HG03439 (cell line): ENCODE results near the gene FAM185A.
"Not testable (repeated sequence)": the region's sequence is repeated elsewhere in the genome, so short reads cannot be mapped to it uniquely, and the experiment has no call there.

Experiments used
- ATAC-seq: cut with Tn5 transposase; IDR thresholded peaks from one replicate; pipeline ENCODE4 v1.9.1; 2021; ENCODE audit warnings: mild to moderate bottlenecking, moderate library complexity; ENCODE audit not compliant: unreplicated experiment

Gene FAM185A

GRCh38 chr7:102776217-102776616 is 27.4 kb downstream of the FAM185A start:
- ATAC-seq, result not testable (repeated sequence)

- not testable (repeated sequence) for ATAC-seq
Observed at GRCh38 chr7:102778663-102779062, 29.9 kb downstream of the FAM185A start.

- ATAC-seq, result not testable (repeated sequence)
Observed at GRCh38 chr7:102780926-102781325, 32.1 kb downstream of the FAM185A start.

GRCh38 chr7:102788770-102789169 is 40.0 kb downstream of the FAM185A start:
- not testable (repeated sequence) for ATAC-seq

GRCh38 chr7:102790364-102791100 is 41.7 kb downstream of the FAM185A start:
- ATAC-seq, result not testable (repeated sequence)

GRCh38 chr7:102791367-102791766 is 42.6 kb downstream of the FAM185A start:
- not testable (repeated sequence) for ATAC-seq

- ATAC-seq, result not testable (repeated sequence)
Observed at GRCh38 chr7:102791831-102792230, 43.0 kb downstream of the FAM185A start.

GRCh38 chr7:102794567-102794966 is 45.8 kb downstream of the FAM185A start:
- not testable (repeated sequence) for ATAC-seq

- not testable (repeated sequence) for ATAC-seq
Observed at GRCh38 chr7:102795987-102796595, 47.3 kb downstream of the FAM185A start.

- no peak for ATAC-seq
Observed at GRCh38 chr7:102806613-102807012, 57.8 kb downstream of the FAM185A start.

- no peak for ATAC-seq
Observed at GRCh38 chr7:102810916-102811315, 62.1 kb downstream of the FAM185A start.

GRCh38 chr7:102811942-102812678 is 63.3 kb downstream of the FAM185A start:
- ATAC-seq, result no peak

- no peak for ATAC-seq
Observed at GRCh38 chr7:102813191-102814024, 64.6 kb downstream of the FAM185A start.

GRCh38 chr7:102814025-102814471 is 65.2 kb downstream of the FAM185A start:
- ATAC-seq, result no peak

- ATAC-seq, result no peak
Observed at GRCh38 chr7:102817616-102818573, 69.1 kb downstream of the FAM185A start.

- no peak for ATAC-seq
Observed at GRCh38 chr7:102819151-102819550, 70.4 kb downstream of the FAM185A start.

GRCh38 chr7:102821994-102822747 is 73.4 kb downstream of the FAM185A start:
- ATAC-seq, result no peak

- no peak for ATAC-seq
Observed at GRCh38 chr7:102823390-102824119, 74.8 kb downstream of the FAM185A start.
